HG03558 (cell line): Measurements from ENCODE around the gene WNT3.

Experiments
- ATAC-seq: cut with Tn5 transposase; IDR thresholded peaks from one replicate; pipeline ENCODE4 v1.9.1; 2021; ENCODE audit warnings: moderate number of reproducible peaks; ENCODE audit not compliant: unreplicated experiment; ENCODE audit errors: extremely low read depth

The WNT3 gene

DNA sequence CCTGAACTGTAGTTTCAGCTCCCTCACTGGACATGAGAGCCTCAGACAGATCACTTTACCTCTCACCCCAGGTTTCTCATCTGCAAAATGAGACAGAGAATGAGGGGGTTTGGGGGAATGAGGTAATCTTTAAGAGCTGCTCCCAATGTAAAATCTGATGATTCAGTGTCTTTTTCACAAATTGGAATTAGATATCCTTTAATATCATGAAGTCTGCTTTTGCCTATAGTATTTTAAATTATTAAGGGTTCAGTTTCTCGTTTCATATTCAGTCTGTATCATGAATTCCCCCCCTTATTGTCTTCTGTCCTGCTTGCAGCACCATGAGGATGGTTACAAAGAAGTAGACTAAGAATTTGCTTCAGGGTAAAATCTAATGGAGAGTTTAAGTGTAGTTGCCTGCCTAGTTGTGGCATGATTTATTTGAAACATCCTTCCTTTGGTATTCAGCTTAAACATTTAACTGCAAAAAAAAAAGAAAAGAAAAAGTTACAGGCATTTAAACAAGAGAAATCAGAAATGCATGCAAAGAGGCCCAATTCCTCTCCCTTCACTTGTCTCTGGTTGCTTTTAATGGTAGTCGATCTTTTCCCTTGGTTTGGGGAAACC lies 77.3 kb downstream of the WNT3 start:
- no peak for ATAC-seq

DNA sequence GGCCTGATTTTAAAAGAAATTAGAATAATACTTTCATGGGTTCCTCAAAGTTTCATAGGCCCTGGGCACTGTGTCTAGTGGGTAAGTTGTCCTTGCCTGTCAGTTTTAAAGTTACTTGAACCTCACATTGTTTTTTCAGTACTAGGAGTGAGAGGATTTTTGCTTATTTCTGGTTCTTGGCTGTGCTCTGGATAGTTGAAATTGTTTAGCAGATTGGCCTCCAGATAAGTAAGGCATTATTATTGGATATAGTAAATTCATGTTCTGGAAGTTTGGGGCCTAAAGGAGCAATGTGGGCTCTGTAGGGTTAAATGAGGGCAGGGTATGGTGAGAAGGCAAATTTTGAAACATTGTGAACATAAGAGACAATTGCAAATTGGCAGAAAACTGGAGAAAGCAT lies 78.5 kb downstream of the WNT3 start:
- ATAC-seq = no peak

DNA sequence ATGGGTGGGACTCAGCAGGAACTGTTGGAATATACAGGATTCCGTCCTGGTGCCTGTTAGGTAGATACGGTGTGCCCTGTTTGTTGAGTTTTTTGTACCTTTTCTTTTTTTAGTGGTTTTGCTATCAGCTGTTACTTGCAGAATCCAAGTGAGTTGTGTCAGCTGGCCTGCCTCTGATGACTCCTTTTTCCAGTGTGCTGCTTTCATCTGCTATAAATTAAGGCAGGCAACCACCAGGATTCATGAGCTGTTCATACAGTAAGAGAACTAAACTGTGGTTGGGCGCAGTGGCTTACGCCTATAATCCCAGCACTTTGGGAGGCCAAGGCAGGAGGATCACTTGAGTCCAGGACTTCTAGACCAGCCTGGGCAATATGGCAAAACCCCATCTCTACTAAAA lies 79.9 kb downstream of the WNT3 start:
- ATAC-seq = no peak

DNA sequence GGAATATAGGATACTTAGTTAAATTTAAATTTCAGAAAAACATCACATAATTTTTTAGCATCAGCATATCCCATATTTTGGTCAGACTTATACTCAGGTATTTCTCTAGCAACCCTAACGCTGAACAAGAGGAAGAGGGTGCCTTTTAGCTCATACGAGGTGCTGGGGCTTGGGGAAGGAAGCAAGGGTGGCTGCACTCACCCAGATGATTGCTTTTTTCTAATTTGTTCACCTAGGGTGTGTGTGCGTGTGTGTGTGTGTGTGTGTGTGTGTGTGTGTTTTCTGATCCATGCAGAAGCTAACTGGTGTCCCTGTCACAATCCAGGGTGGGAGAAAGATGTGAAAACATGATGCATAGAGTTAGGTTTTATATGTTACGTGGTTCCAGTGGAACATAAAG lies 81.2 kb downstream of the WNT3 start:
- no peak for ATAC-seq

DNA sequence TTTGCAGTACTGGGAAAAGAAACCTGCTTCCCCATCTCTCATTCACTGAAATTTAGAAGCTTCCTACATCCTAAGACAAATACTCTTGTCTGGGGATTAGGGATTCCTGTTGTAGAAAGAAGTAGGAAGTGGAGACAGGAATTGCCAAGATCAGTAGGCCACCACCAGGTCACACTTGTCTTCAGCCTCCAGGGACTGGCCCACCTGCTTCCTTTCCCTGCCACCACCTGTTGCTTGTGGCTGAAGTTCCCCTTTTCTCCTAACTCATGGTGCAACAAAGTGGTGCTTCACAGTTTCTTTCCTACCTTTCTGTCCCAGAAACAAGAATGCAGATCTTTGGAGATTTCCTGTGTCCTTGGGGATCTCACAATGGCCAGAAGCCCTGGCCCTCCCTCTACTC lies 82.4 kb downstream of the WNT3 start:
- no peak for ATAC-seq

DNA sequence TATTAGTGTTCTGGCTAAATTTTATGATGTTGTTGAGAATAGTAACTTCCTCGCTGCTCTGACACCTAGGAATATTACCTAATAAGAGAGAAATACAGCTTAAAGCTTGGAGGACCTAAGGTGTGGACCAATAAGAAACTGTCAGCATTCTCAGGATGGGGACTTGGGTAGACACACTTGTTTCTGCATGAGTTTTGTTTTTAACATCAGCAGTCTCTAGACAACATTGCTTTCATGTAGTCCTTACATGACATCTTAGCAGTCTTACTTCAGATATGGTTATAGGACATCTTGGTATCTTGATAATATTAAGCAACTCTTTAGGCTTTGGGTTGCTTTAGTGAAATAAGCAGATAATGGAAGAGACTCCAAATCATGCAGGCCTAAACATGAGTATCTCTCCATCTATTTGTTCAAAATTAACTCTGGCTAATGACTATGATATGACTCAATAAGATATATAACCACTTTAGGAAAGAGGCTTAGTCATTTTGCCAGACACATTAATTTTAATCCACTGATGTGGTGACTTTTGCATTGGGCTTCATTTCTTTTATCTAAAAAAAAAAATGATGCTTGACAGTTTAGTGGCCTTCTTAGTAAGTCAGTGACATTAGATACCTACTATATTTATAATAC lies 84.5 kb downstream of the WNT3 start:
- no peak for ATAC-seq

- ATAC-seq = no peak
Observed at GRCh38 chr17:46732754-46733398, 85.6 kb downstream of the WNT3 start.

GRCh38 chr17:46732160-46732559 lies 86.3 kb downstream of the WNT3 start:
- no peak for ATAC-seq

GRCh38 chr17:46730679-46731078 lies 87.8 kb downstream of the WNT3 start:
- no peak for ATAC-seq

DNA sequence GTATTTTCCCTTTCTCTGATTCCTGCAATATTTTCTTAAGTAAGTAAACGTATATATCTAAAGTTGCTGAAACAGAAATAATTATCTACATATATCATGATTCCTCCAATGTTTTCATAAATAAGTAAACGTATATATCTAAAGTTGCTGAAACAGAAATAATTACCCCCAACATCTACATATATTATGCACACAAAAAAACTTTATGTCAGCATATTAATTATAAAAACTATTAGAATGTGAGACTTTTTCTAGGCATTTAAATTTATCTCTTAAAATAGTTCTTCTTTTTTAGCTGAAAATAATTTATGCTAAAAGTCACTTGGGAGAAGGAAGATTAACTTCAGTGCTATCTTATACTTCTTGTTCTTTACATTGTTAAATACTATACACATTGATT lies 88.5 kb downstream of the WNT3 start:
- ATAC-seq = no peak

DNA sequence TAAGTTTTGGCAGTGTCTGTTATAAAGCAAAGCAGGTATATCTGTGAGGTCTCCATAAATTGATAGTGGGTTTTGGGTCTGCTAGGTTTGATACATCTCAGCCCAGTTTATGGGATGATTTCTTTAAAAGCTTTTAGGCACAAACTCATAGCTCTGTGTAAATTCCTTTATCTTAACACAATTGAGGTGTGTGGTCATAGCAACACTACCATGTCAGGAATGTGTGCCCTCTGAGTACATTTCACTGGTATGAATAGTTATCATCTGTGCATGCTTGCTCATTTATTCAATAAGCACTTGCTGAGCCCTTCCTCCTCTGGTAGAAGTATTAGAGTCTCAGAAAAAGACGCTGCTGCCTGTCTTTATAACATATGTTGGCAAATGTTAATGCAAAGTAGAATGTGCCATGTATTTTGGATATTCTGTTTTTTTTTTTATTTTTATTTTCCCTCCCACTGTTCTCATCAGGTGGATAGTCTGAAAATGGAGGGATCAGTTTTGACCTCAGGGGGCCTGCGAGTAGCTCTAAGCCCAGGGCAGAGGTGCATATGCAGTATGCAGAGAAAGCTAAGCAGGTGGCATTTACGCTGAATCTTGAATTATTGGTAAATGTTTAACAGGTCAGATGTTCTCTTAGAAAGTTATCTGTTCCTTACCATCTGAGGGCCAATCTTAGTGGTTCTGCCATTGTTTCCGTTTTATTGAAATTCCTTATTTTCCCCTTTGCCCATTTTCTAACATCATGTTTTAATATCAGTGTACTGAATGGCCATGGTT lies 90.7 kb downstream of the WNT3 start:
- ATAC-seq = no peak

DNA sequence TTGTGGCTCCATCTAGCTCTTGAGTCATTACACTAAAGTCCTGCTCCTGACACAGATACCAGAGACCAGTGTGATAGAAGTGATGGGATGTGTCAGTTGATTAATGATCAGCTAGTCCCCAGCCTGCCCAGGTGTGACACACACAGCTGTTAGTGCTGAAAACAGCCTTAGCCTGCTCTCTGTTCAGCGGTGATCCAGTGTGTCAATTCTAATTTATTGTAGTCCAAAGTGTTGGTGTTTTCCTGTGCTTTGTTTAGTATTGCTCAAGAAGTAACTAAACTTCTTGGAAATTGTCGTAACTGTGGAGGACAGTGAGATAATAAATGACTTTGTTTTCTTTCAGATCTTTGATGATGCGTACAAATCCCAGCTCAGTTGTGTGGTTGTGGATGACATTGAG lies 92.3 kb downstream of the WNT3 start:
- no peak for ATAC-seq

- ATAC-seq = no peak
Observed at GRCh38 chr17:46722662-46723285, 95.7 kb downstream of the WNT3 start.

DNA sequence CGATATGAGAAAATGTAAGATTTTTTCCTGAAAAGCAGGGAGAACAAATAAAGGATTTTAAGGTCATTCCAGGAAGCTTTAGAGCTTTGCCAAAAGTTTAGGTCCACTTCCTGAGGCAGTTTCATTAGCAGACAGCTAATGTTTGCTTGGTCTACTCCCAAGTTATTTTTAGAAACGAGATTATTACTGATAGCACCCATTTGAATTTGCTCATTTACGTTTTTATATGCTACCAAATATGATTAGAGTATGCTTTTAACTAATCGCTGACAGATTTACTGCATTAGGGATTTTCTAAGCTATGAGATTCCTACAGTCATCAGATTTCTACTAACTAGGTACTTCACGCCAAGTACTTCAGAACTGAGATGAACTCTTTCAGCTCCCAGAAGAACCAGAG lies 98.1 kb downstream of the WNT3 start:
- no peak for ATAC-seq

DNA sequence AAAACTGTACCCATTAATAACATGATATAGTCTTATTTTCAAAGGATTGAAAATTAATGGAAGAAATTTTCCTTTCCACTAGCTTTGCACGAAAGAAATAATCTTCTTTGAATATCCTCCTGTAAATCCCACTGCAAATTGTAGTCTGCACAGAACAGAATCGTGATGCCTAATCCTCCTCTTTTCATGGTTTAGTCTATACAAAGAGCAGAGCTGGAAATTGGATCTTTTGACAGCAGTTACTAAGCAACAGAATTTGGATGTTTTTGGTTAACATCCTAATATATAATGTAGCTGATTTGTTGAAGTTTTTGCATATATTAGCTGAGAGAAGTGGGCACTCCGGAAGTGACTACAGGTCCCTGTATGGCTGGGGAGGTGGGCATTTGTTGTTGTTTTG lies 98.6 kb downstream of the WNT3 start:
- ATAC-seq = no peak

GRCh38 chr17:46717999-46718398 lies 100.5 kb downstream of the WNT3 start:
- ATAC-seq = no peak
